ENCODE results near the gene SLC22A23.

GRCh38 chr6:3277251-3277650 lies 179.6 kb downstream of the SLC22A23 start:
- TF ChIP-seq EP300 (IDR thresholded peaks at IDR 0.05; ENCODE audit: borderline replicate concordance) (no peak), CREB1 (IDR thresholded peaks at IDR 0.05; ENCODE audit: low read depth) (no peak)
